T47D (cell line): ENCODE measurements around the gene ZSCAN26.

ENCODE experiments used
- DNase-seq, 2 experiments: peaks; one replicate each; pipeline versions ENCODE4 v3.0.0 to v3.0.0-alpha.2; 2011 to 2012; ENCODE audit warnings: low read depth in 1 of 2, low spot score in 1 of 2
- JUND ChIP-seq: IDR thresholded peaks from 2 replicates; pipeline ENCODE4 v1.6.1; 2012; ENCODE audit warnings: low read depth
- in situ Hi-C: cut with HindIII; loops from 2 replicates; pipeline ENCODE4 v1.10.0; 2016; ENCODE audit warnings: low sequenced_read_pairs, low pct_unique_long_range_greater_than_20kb

Gene ZSCAN26

DNA sequence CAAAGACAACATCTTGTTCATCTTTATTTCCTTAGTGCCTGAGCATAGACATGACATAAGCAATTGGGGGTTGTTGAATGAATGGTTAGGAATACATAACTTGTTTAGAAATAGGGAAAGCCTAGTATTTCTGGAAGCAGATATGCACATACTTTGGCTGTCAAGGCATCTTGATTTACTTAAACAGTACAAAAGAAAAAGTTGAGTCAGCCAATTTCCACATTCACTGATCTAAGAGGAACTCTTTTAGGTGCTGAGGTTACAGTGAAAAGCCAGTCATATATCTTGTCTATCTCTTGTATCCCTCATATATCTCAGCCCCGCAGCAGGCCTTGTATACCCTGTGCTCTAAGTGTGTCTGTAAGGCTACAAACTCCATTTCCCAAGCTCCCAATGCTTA lies 26.5 kb upstream of the ZSCAN26 start:
- DNase-seq, result no peak
- in situ Hi-C loops, result no loop called here
- no peak for TF ChIP-seq JUND

GRCh38 chr6:28243946-28244345 lies 23.0 kb upstream of the ZSCAN26 start:
- TF ChIP-seq JUND, result no peak
- in situ Hi-C loops, result no loop called here
- DNase-seq, result no peak

DNA sequence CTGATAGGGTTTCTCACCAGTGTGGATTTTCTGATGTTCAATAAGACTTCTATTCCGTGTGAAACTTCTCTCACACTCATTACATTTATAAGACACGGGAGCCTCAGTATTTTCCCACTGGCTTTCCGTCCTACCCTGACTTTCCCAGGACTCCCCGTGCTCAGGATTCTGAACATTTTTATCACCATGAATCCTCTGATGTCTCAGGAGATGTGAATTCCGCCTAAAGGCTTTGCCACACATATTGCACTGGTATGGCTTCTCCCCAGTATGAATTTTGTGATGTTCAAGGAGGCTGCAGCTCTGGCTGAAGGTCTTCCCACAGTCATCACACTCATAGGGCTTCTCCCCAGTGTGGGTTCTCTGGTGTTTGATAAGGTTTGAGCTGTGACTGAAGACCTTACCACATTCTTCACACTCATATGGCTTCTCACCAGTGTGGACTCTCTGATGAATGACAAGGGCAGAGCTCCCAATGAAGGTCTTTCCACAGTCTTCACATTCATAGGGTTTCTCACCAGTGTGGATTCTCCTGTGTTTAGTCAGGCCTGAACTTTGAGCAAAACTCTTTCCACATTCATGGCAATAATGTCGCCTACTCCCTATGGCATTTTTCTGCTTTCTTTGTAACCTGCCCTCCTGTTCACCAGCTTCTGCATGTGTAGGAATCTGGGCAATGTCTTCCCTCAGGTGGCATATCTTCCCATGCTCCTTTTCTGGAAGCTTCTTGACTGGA lies 21.6 kb upstream of the ZSCAN26 start:
- no peak for DNase-seq
- TF ChIP-seq JUND, result no peak
- in situ Hi-C loops, result no loop called here

- in situ Hi-C loops, result no loop called here
- no peak for TF ChIP-seq JUND
- DNase-seq, result no peak
Measured at GRCh38 chr6:28248916-28249315, 18.0 kb upstream of the ZSCAN26 start.

GRCh38 chr6:28250747-28251146 lies 16.2 kb upstream of the ZSCAN26 start:
- no peak for TF ChIP-seq JUND
- DNase-seq, result no peak
- in situ Hi-C loops, result no loop called here

GRCh38 chr6:28251661-28252008 lies 15.3 kb upstream of the ZSCAN26 start:
- peak in 1 of 2 experiments; percentile 6 for DNase-seq
- in situ Hi-C loops, result no loop called here

DNA sequence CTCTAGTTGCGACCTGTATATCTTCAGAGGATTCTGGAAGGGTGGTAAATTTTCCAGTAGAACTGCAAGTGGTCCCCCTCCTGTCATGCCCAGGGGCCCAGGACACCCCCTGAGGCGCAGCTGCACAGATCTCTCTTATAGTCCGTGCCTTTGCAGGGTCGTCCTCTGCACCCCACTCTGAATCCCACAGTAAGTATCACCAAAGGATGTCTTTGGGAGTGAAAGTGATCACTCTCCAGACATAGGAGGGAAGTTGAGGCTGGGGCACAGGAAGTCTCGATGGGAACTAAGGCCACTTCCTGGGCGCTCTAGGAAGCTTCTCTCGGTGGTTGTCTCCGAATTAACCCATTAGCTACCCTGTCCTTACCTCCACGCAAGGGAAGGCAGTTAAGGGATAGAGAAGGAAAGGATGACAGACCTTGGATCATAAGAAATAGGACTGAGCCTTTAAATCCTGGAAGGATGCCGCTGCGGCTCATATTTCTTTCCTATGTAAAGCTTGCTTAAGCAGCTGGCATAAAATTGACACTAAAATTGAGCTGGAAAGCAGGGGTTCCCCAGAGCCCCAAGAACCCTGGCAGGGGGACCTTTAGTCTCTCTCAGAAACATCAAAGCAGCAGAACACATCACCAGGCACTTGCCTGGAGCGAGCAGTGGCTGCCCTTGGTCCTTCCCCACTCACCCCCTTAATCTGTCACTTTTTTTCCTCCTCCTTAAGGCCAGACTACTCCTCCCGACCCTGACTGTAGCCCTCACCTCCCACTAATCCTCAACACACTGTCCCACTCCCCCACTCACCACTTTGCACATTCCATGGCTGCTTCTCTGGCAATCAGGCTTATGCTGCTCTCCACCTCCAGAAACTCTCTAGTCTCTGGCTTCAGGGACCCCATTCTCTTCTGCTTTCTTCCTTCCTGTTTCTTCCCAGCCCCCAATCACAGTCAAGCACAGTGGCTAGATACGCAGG lies 14.7 kb upstream of the ZSCAN26 start, which contains the start of gene ZKSCAN4:
Gene ZKSCAN4, minus strand, starts transcription at position 261 of the 967 bp plus-strand sequence. CDS start 289 bp downstream, outside the sequence.
- peak; percentile 55 to 95 for DNase-seq
- TF ChIP-seq JUND, result no peak
- in situ Hi-C loops, result no loop called here

More at GRCh38 chr6:28251661-28252008, 15.3 kb upstream of the ZSCAN26 start:
- TF ChIP-seq JUND, result no peak

- TF ChIP-seq JUND, result no peak
Measured at GRCh38 chr6:28254121-28254519, 12.8 kb upstream of the ZSCAN26 start.

DNA sequence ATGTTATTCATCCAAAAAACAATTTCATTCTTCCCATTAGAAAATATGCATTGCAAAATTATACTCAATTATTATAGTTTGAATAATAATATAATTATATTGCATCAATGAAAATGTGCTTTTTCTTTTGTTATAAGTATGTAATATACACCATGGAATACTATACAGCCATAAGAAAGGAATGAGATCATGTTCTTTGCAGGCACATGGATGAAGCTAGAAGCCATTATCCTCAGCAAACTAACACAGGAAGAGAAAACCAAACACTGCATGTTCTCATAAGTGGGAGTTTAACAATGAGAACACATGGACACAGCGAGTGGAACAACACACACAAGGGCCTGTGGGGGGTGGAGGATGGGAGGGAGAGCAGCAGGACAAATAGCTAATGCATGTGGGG lies 9.9 kb upstream of the ZSCAN26 start:
- no peak for DNase-seq
- TF ChIP-seq JUND, result no peak
- in situ Hi-C loops, result no loop called here

More at GRCh38 chr6:28254121-28254519, 12.8 kb upstream of the ZSCAN26 start:
- no peak for DNase-seq
- in situ Hi-C loops, result no loop called here

- no peak for DNase-seq
- in situ Hi-C loops, result no loop called here
- TF ChIP-seq JUND, result no peak
Measured at GRCh38 chr6:28258877-28259777, 7.8 kb upstream of the ZSCAN26 start, which contains the start of gene NKAPL. Gene NKAPL, plus strand, starts transcription at chr6:28259297. Its CDS starts 75 bp downstream, at chr6:28259372.

DNA sequence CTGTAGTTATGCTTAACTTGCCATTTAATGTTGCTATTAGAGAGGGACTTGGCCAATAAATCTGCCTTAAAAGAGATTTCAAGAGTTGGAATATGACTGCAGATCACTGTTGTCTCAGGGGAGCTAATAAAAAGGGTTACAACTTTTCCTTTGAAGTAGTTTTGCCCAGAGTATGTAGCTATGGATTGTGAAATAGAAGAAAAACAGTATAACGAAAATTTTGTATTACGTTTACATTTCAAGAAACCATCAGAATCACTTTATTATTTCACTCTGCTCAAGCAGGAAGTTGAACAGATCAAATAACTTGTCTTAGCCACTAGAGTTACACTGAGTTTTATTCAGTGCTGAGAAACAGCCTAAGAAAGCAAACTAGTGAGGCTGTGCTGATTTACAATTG lies 3.0 kb upstream of the ZSCAN26 start:
- no peak for DNase-seq
- in situ Hi-C loops, result no loop called here
- no peak for TF ChIP-seq JUND

DNA sequence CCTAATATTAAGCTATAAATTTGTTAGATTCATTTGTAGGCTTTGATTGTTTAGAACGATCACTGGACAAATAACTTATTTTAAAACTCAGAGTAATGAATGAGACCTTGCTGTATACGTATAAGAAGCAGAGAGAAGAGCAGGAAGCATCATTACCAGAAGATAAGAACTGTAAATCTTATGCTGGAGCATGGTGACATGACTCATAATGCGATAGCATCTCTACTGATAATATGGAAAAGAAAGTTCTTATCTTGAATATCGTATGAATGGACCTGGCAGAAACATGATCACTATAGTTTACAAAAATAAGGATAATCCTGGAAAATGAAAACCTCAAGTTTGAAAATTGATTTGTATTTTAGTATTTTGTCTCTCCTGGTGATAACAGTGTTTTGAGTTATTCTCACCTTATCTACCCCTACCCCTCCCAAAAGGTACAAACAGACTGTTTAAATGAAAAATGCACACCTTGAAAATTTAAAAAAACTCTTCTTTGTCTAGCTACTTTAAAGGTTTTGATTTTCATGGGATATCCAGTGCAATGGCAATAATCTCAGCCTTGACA lies 2.0 kb upstream of the ZSCAN26 start:
- in situ Hi-C loops, result no loop called here
- no peak for TF ChIP-seq JUND
- DNase-seq, result no peak
